Measurements from ENCODE around the gene ADGRG3.
"Not testable (repeated sequence)": the region's sequence is repeated elsewhere in the genome, so short reads cannot be mapped to it uniquely, and the experiment has no call there.

ADGRG3 gene

DNA sequence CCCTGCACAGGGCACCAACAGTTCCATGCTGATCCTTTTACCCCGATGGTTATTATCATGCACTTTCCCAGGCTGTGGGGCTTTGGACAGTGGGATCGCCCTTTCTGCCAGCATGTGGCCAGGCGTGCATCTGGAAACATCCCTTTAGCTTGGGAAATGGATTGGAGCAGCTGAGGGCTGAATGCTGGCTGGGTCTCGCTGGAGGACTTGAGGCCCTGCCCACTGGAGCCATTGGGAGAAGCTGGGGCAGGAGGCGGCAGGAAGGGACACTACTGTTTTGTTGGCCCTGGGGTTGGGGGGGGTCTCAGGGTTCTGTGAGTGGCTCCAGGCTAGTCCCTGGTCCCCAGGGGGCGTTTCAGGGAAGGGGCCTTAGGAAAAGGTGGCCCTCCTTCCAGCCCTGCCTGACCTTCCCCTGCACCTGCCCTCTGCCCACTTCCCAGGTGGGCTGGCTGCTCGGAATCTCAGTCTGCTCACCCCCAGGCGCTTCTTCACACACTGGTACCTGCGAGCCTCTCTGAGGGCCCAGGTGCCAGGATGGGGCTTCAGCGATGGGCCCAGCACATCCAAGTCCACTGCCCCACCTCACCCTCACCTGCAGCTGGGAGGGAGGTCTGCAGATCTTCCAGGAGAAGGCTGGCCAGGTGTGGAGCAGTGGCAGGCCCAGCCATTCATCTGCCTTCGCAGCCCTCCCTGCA is 1.6 kb upstream of the ADGRG3 start:
- no peak for TF ChIP-seq MYC (IDR thresholded peaks at IDR 0.05; ENCODE audit: low read depth, low read length)
- TF ChIP-seq, protein P1, sequence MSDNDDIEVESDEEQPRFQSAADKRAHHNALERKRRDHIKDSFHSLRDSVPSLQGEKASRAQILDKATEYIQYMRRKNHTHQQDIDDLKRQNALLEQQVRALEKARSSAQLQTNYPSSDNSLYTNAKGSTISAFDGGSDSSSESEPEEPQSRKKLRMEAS (IDR thresholded peaks at IDR 0.05; ENCODE audit: low read depth, low read length), result no peak
- H3K4me3 ChIP-seq (ENCODE audit: low read depth, low read length), result no peak overlapping the region
- no peak for DNase-seq (ENCODE audit: low read depth)

DNA sequence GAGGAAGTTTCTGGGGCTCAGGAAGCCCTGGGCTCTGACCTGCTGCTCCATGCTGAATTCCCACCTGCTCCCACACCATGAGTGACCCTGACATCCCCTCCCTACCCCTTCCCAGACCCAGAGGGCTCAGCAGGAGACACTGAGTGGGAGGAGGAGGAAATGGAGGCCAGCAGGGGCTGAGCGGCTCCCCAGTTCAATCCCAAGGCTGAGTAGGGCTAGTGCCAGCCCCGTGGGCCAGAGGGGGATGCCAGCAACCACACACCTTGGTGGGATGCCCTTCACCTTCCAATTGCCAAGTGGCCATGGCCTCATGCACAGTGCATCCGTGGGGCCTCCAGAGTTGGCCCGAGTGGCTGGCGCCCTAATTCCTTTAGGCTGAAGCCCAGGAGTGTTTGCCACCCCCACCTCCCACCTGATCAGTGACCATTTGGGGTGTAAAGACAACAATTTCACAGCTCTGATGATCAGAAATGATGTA is 1.0 kb upstream of the ADGRG3 start:
- TF ChIP-seq, protein P2, sequence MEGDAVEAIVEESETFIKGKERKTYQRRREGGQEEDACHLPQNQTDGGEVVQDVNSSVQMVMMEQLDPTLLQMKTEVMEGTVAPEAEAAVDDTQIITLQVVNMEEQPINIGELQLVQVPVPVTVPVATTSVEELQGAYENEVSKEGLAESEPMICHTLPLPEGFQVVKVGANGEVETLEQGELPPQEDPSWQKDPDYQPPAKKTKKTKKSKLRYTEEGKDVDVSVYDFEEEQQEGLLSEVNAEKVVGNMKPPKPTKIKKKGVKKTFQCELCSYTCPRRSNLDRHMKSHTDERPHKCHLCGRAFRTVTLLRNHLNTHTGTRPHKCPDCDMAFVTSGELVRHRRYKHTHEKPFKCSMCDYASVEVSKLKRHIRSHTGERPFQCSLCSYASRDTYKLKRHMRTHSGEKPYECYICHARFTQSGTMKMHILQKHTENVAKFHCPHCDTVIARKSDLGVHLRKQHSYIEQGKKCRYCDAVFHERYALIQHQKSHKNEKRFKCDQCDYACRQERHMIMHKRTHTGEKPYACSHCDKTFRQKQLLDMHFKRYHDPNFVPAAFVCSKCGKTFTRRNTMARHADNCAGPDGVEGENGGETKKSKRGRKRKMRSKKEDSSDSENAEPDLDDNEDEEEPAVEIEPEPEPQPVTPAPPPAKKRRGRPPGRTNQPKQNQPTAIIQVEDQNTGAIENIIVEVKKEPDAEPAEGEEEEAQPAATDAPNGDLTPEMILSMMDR (IDR thresholded peaks at IDR 0.05; ENCODE audit: low read depth, low read length), result no peak
- no peak for TF ChIP-seq MYC (IDR thresholded peaks at IDR 0.05; ENCODE audit: low read depth, low read length)
- TF ChIP-seq, protein P1 (IDR thresholded peaks at IDR 0.05; ENCODE audit: low read depth, low read length), result no peak
- TF ChIP-seq POLR2A (IDR thresholded peaks at IDR 0.05; ENCODE audit: extremely low read depth, insufficient read length), result no peak
- DNase-seq (ENCODE audit: low read depth), result no peak
- no peak overlapping the region for H3K4me3 ChIP-seq (ENCODE audit: low read depth, low read length)

DNA sequence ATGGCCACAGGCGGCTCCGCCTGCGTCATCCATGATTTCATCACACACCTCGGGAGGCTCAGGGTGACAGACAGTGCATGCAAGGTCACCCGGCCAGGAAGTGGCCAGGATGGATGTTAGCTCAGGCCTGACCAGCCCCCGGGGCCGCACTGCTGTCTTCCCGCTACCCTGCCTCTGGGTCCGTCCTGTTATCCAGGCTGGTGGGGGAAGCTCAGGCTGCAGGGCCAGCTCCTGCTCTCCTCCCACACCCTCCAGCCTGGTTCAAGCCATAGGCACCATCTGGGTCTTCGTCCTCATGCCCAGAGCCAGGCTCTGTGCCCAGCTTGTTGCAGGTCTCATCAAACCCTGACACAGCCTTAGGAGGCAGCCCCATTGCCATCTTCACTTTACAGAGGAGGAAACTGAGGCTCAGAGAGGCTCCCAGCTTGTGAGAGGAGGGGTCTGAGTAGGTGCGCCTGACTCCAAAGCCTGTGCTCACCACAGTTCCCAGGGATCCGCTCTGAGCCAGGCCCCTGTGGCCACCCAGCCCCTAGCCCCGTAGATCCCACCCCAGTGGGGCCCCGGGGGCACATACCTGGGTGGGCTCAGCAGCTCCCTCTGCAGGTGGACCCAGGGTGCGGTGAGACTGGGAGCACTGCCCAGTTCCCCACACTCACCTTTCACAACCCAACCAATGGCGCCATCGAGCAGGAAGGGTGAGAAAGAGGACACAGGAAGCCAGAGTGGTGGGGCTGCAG is 412 bp upstream of the ADGRG3 start:
- no peak for TF ChIP-seq POLR2A (IDR thresholded peaks at IDR 0.05; ENCODE audit: extremely low read depth, insufficient read length)
- TF ChIP-seq, protein P2 (IDR thresholded peaks at IDR 0.05; ENCODE audit: low read depth, low read length), result peak; percentile 50
- TF ChIP-seq MYC (IDR thresholded peaks at IDR 0.05; ENCODE audit: low read depth, low read length), result peak; percentile 37; the same call in 1 of the 2 replicates
- TF ChIP-seq, protein P1 (IDR thresholded peaks at IDR 0.05; ENCODE audit: low read depth, low read length), result no peak
- no peak overlapping the region for H3K4me3 ChIP-seq (ENCODE audit: low read depth, low read length)
- peak; percentile 85 for DNase-seq (ENCODE audit: low read depth)

DNA sequence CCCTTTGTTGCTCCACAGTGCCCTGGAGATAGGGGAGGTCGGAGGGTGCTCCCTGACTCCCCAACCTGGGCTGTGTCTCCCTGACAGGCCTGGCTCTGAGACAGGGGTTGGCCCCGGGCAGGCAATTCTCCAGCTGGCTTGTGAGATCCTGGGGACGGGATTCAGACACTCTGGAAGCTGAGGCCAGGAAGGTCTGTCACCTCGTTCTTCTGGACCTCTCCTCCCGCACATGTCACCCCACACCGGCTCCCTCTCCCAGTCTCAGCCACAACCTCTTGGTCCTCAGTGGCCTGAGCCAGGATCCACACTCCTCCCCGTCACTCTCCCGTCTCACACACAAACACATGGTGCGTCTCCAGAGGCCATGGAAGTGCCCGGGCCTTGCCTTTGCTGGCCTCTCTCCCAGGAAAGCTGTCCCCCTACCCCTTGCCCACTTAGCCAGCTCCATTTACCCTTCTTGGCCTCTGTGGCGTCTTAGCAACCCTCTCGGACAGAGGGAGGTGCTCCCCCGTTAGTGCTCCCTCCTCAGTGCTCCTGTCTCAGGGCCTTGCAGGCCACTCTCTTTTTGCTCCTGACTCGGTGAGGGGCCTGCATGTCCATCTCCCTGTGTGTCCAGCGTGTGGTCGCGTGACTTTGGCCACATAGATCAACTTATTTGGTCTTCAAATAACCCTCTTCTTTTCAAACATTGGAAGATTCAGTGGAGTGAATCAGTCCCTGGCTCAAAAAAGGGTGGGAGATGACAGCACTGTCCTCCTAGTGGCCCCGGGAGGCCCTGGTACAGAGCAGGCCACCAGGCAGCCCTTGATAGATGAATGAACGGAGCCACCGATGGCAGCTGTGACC is 747 bp downstream of the ADGRG3 start:
- TF ChIP-seq POLR2A (IDR thresholded peaks at IDR 0.05; ENCODE audit: extremely low read depth, insufficient read length) (no peak), MYC (IDR thresholded peaks at IDR 0.05; ENCODE audit: low read depth, low read length) (no peak)
- TF ChIP-seq, protein P1 (IDR thresholded peaks at IDR 0.05; ENCODE audit: low read depth, low read length), result no peak
- TF ChIP-seq, protein P2 (IDR thresholded peaks at IDR 0.05; ENCODE audit: low read depth, low read length), result no peak
- no peak for DNase-seq (ENCODE audit: low read depth)
- H3K4me3 ChIP-seq (ENCODE audit: low read depth, low read length), result no peak overlapping the region

DNA sequence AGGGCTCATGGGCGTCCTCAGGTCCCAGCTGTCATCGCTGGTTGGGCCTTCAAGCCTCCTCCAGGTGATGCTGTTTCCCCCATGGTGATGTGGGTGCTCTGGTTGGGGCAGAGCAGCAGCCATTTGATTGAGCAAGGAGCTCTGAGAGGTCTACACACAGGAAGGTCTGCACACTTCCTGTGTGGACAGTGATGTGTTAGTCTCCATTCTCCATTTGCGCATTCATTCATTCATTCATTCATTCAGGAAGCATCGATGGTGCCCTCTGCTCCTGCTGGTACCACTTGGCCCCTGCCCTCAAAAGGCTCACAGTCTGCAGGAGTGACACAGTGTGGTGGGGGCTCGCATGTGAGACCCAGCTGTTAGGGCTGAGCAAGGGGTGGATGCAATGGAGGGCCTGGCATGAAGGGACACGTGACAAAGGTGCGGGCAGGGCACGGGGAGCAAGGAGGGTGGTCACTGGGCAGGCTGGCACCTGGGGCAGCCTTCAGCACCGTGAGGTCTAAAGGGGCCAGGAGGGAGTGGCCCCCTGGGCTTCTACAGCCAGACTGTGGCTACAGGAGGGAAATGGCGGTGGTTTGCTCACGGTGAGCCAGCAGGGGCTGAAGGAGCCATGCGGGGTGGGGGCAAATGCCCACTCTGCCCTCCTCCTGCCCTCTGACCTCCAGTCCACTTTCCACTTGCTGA is 1.5 kb downstream of the ADGRG3 start:
- DNase-seq (ENCODE audit: low read depth), result peak; percentile 63
- TF ChIP-seq POLR2A (IDR thresholded peaks at IDR 0.05; ENCODE audit: extremely low read depth, insufficient read length) (no peak), MYC (IDR thresholded peaks at IDR 0.05; ENCODE audit: low read depth, low read length) (0 out of 2 replicates have a peak, but pooled peaks have one; percentile 26)
- no peak overlapping the region for H3K4me3 ChIP-seq (ENCODE audit: low read depth, low read length)

DNA sequence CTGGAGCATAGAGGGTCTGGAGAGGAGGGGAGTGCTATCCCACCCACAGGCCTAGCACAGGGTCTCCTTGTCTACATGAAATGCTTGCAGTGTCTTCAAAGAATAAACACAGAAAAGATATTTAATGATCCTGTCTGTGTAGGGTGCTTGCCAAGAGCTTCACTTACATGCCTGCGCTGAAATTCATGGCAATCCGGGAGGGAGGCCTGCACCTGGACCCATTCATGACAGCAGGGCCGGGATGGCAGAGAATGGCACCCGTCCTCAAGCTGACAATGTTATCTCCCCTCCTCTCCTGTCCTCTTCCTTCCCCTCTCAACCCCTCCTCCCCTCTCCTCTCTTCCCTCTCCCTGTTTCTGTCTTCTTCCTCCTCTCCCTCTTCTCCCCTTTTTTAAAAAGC is 2.1 kb downstream of the ADGRG3 start:
- TF ChIP-seq MYC (IDR thresholded peaks at IDR 0.05; ENCODE audit: low read depth, low read length) (no peak), POLR2A (IDR thresholded peaks at IDR 0.05; ENCODE audit: extremely low read depth, insufficient read length) (no peak)
- TF ChIP-seq, protein P2 (IDR thresholded peaks at IDR 0.05; ENCODE audit: low read depth, low read length), result no peak
- TF ChIP-seq, protein P1 (IDR thresholded peaks at IDR 0.05; ENCODE audit: low read depth, low read length), result no peak
- no peak overlapping the region for H3K4me3 ChIP-seq (ENCODE audit: low read depth, low read length)

DNA sequence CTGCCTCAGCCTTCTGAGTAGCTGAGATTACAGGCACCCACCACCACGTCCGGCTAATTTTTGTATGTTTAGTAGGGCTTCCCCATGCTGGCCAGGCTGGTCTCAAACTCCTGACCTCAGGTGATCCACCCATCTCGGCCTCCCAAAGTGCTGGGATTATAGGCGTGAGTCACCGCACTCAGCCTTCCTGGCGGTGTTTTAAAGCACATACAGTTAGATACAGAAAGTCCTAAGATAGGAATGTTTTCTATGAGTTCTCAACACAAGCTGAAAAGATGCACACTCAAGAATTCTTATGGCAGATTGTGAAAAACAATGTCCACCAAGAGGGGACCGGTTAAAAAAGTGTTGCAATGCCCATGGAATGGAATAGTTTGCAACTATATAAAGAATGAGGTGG is 3.3 kb downstream of the ADGRG3 start:
- DNase-seq (ENCODE audit: low read depth), result not testable (repeated sequence)

More for the DNA sequence above, 2.1 kb downstream of the ADGRG3 start:
- DNase-seq (ENCODE audit: low read depth), result no peak

More for the DNA sequence above, 3.3 kb downstream of the ADGRG3 start:
- H3K4me3 ChIP-seq (ENCODE audit: low read depth, low read length), result not testable (repeated sequence)
